GM06990 (cell line): Measurements from ENCODE around the gene LMX1A.

ENCODE experiments used
- DNase-seq: peaks from one replicate; pipeline ENCODE4 v3.0.0-alpha.2; 2011; ENCODE audit not compliant: insufficient read length; ENCODE audit errors: extremely low read depth
- H3K27me3 ChIP-seq: replicated peaks from 2 replicates; pipeline ENCODE4 v1.6.0; 2011; ENCODE audit warnings: low read length; ENCODE audit not compliant: control insufficient read depth, insufficient read depth
- H3K36me3 ChIP-seq: 2 replicates; pipeline ENCODE4 v1.5.1; 2011; ENCODE audit warnings: low read length; ENCODE audit not compliant: control insufficient read depth, insufficient read depth
- H3K4me3 ChIP-seq: replicated peaks from 2 replicates; pipeline ENCODE4 v1.5.1; 2011; ENCODE audit warnings: low read depth, mild to moderate bottlenecking, control low read depth, low read length
- TF ChIP-seq, protein P1 (sequence below): IDR thresholded peaks from 2 replicates; pipeline ENCODE4 v1.5.1; 2011; ENCODE audit warnings: low read length, control low read depth, mild to moderate bottlenecking, inconsistent platforms; ENCODE audit not compliant: insufficient read depth, poor library complexity, severe bottlenecking

Gene LMX1A

GRCh38 chr1:165344198-165344597 lies 12.3 kb downstream of the LMX1A start:
- DNase-seq = no peak
- no peaks in the 10 kb centered on the region for H3K36me3 ChIP-seq
- H3K4me3 ChIP-seq = no peak overlapping the region
- TF ChIP-seq, protein P1, sequence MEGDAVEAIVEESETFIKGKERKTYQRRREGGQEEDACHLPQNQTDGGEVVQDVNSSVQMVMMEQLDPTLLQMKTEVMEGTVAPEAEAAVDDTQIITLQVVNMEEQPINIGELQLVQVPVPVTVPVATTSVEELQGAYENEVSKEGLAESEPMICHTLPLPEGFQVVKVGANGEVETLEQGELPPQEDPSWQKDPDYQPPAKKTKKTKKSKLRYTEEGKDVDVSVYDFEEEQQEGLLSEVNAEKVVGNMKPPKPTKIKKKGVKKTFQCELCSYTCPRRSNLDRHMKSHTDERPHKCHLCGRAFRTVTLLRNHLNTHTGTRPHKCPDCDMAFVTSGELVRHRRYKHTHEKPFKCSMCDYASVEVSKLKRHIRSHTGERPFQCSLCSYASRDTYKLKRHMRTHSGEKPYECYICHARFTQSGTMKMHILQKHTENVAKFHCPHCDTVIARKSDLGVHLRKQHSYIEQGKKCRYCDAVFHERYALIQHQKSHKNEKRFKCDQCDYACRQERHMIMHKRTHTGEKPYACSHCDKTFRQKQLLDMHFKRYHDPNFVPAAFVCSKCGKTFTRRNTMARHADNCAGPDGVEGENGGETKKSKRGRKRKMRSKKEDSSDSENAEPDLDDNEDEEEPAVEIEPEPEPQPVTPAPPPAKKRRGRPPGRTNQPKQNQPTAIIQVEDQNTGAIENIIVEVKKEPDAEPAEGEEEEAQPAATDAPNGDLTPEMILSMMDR = no peak
- no peaks in the 10 kb centered on the region; the same call in none of the 2 replicates for H3K27me3 ChIP-seq

GRCh38 chr1:165342587-165342986 lies 13.9 kb downstream of the LMX1A start:
- no peaks in the 10 kb centered on the region; the same call in 1 of the 2 replicates for H3K27me3 ChIP-seq
- TF ChIP-seq, protein P1 = no peak
- H3K4me3 ChIP-seq = no peak overlapping the region
- no peak for DNase-seq
- H3K36me3 ChIP-seq = no peaks in the 10 kb centered on the region

DNA sequence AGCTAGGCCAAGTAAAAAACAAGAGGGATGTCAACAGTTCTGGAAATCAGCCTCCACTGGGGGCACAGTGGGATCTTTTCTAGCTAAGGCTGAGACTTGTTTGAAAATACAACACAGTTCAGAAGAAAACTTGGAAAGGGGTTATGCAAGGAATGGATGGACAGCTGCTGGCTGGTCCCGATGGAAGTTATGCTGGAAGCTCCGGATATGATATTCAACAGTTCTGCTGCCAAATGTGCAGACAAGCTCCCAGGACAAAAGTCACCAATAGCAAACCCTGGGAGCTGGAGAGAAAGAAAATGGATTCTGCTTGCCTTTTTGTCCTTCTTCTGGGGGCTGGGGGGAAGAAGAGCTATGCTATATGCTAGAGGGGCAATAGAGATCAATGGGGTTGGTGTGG lies 14.3 kb downstream of the LMX1A start:
- H3K36me3 ChIP-seq = no peaks in the 10 kb centered on the region
- no peak for DNase-seq
- H3K27me3 ChIP-seq = no peaks in the 10 kb centered on the region
- TF ChIP-seq, protein P1 = no peak
- no peak overlapping the region for H3K4me3 ChIP-seq

GRCh38 chr1:165339164-165339563 lies 17.4 kb downstream of the LMX1A start:
- TF ChIP-seq, protein P1 = no peak
- Histone ChIP-seq H3K27me3 (no peaks in the 10 kb centered on the region), H3K4me3 (no peak overlapping the region), H3K36me3 (no peaks in the 10 kb centered on the region)
- no peak for DNase-seq

GRCh38 chr1:165330483-165330882 lies 26.0 kb downstream of the LMX1A start:
- H3K4me3 ChIP-seq = no peak overlapping the region
- DNase-seq = no peak
- TF ChIP-seq, protein P1 = no peak

DNA sequence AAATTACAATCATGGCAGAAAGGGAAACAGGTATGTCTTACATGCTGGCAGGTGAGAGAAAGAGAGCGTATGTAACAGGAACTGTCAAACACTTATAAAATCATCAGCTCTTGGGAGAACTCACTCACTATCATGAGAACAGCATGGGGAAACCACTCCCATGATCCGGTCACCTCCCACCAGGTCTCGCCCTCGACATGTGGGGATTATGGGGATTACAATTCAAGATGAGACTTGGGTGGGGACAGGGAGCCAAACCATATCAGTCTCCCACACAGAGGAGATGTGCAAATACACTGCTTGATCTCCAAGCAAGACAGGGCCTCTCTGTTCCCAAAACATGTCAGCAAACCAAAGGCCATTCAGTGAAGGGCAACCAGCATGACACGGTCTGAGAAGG lies 27.4 kb downstream of the LMX1A start:
- Histone ChIP-seq H3K27me3 (no peaks in the 10 kb centered on the region; the same call in 1 of the 2 replicates), H3K36me3 (no peaks in the 10 kb centered on the region), H3K4me3 (no peak overlapping the region)
- TF ChIP-seq, protein P1 = no peak
- no peak for DNase-seq

More at GRCh38 chr1:165330483-165330882, 26.0 kb downstream of the LMX1A start:
- H3K27me3 ChIP-seq = no peaks in the 10 kb centered on the region; the same call in 1 of the 2 replicates
- no peaks in the 10 kb centered on the region for H3K36me3 ChIP-seq
